ENCODE results near the gene NDE1.

DNA sequence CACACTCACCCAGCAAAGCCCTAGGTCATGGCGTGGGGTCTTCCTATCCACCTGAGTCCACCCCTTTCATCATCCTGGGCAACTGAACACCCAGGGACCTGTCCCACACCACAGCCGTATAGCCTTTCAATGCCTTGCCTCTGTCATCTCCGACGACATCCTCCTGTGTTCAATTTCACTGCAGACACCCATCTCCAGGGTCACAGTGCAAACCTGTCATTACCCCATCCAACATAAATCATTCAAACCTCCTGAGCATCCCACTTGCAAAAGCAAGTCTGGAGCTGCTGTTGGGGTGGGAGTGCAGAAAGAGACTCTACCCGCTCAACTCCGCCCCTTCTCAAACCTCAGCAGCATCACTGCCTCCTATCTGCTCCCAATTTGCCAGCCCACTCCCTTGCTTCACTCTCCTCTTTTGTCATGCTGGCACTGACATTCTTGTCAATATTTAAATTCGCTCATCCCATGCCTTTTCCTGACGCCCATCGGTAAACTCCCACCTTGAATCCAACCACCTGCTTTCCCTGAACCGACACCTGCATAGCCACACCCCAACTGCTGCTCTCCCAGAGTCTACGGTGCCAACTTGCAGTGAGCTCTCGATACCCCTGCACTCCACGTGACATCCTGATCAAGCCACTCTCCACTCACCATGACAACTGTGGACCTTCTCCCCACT is 44.1 kb upstream of the NDE1 start:
- TF ChIP-seq, protein P1, sequence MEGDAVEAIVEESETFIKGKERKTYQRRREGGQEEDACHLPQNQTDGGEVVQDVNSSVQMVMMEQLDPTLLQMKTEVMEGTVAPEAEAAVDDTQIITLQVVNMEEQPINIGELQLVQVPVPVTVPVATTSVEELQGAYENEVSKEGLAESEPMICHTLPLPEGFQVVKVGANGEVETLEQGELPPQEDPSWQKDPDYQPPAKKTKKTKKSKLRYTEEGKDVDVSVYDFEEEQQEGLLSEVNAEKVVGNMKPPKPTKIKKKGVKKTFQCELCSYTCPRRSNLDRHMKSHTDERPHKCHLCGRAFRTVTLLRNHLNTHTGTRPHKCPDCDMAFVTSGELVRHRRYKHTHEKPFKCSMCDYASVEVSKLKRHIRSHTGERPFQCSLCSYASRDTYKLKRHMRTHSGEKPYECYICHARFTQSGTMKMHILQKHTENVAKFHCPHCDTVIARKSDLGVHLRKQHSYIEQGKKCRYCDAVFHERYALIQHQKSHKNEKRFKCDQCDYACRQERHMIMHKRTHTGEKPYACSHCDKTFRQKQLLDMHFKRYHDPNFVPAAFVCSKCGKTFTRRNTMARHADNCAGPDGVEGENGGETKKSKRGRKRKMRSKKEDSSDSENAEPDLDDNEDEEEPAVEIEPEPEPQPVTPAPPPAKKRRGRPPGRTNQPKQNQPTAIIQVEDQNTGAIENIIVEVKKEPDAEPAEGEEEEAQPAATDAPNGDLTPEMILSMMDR (IDR thresholded peaks at IDR 0.05): no peak
- TF ChIP-seq POLR2A (IDR thresholded peaks at IDR 0.05) (no peak), POLR2AphosphoS5 (IDR thresholded peaks at IDR 0.05) (no peak)
